ENCODE data around the gene ULK2. TPM values are rescaled to one million over a fixed set of nuclear protein-coding genes. Genes with fewer than 3 reads are reported as not detected.

Gene ULK2
- total RNA-seq, 1 experiment from 2014 or later = 30.2 TPM

GRCh38 chr17:19904924-19905323 lies 37.2 kb upstream of the ULK2 start:
- ATAC-seq (no peak), DNase-seq (no peak)
- H3K9me2 ChIP-seq (replicated peaks; ENCODE audit: low read length) = no peaks in the 10 kb centered on the region
- BruUV-seq (replicated peaks) = no TSS peak
- no peaks in the 10 kb centered on the region for H3F3A ChIP-seq (ENCODE audit: low read length, unreplicated experiment)
- TF ChIP-seq EZH2 (IDR thresholded peaks at IDR 0.05; ENCODE audit: low read length, unreplicated experiment) = no peak
- TF ChIP-seq CTCF (conservative IDR thresholded peaks at IDR 0.05; ENCODE audit: low read depth, low read length) = no peak
- no peak for TF ChIP-seq EZH2phosphoT487 (IDR thresholded peaks at IDR 0.05; ENCODE audit: borderline replicate concordance, low read length)
- ChIA-PET POLR2A (ENCODE audit: unreplicated experiment) (no interaction called here), CTCF (no interaction called here)
- H3K9me3 ChIP-seq (ENCODE audit: low read length) = no peaks in the 10 kb centered on the region
- H3K4me2 ChIP-seq (ENCODE audit: low read length) = no peak overlapping the region
- no peak overlapping the region for H2AFZ ChIP-seq (ENCODE audit: low read length)
- no peaks in the 10 kb centered on the region for H3K27me3 ChIP-seq (ENCODE audit: low read length)
- no peaks in the 10 kb centered on the region for H4K20me1 ChIP-seq (ENCODE audit: low read length)
- peaks cover 24% of the 10 kb centered on the region for H3K4me1 ChIP-seq (ENCODE audit: insufficient read depth, low read length)
- H3K4me3 ChIP-seq (ENCODE audit: low read length) = no peak overlapping the region
- peaks cover 34% of the 10 kb centered on the region; the same call in 1 of the 2 replicates for H3K36me3 ChIP-seq (ENCODE audit: low read depth, low read length)
- H3K79me2 ChIP-seq (ENCODE audit: low read length) = no peaks in the 10 kb centered on the region
- no peak overlapping the region for H3K9ac ChIP-seq (ENCODE audit: low read length)
- no peak overlapping the region for H3K27ac ChIP-seq (ENCODE audit: low read length)
- intact Hi-C loops (cut with micrococcal nuclease) = loop anchor here (5.0 kb wide), 1 partner anchor 38 kb away; the partner anchor contains the start of gene ULK2

GRCh38 chr17:19904412-19904811 lies 36.7 kb upstream of the ULK2 start:
- Histone ChIP-seq H3K4me2 (ENCODE audit: low read length) (no peak overlapping the region), H2AFZ (ENCODE audit: low read length) (no peak overlapping the region), H3K79me2 (ENCODE audit: low read length) (no peaks in the 10 kb centered on the region), H3F3A (ENCODE audit: low read length, unreplicated experiment) (no peaks in the 10 kb centered on the region), H3K9me2 (replicated peaks; ENCODE audit: low read length) (no peaks in the 10 kb centered on the region), H4K20me1 (ENCODE audit: low read length) (no peaks in the 10 kb centered on the region), H3K9me3 (ENCODE audit: low read length) (no peaks in the 10 kb centered on the region), H3K4me3 (ENCODE audit: low read length) (no peak overlapping the region), H3K27me3 (ENCODE audit: low read length) (no peaks in the 10 kb centered on the region), H3K4me1 (ENCODE audit: insufficient read depth, low read length) (peaks cover 24% of the 10 kb centered on the region), H3K27ac (ENCODE audit: low read length) (no peak overlapping the region), H3K36me3 (ENCODE audit: low read depth, low read length) (peaks cover 34% of the 10 kb centered on the region; the same call in 1 of the 2 replicates), H3K9ac (ENCODE audit: low read length) (no peak overlapping the region)
- intact Hi-C loops (cut with micrococcal nuclease) = loop anchor here (5.0 kb wide), 1 partner anchor 37 kb away; the partner anchor contains the start of gene ULK2
- CTCF ChIA-PET = no interaction called here
- peak; percentile 41 for DNase-seq
- no TSS peak for BruUV-seq (replicated peaks)
- POLR2A ChIA-PET (ENCODE audit: unreplicated experiment) = no interaction called here
- TF ChIP-seq CTCF (conservative IDR thresholded peaks at IDR 0.05; ENCODE audit: low read depth, low read length) (no peak), EZH2phosphoT487 (IDR thresholded peaks at IDR 0.05; ENCODE audit: borderline replicate concordance, low read length) (no peak), EZH2 (IDR thresholded peaks at IDR 0.05; ENCODE audit: low read length, unreplicated experiment) (no peak)
- no peak for ATAC-seq

- H3F3A ChIP-seq (ENCODE audit: low read length, unreplicated experiment) = no peaks in the 10 kb centered on the region
- no peak overlapping the region for H3K9ac ChIP-seq (ENCODE audit: low read length)
- H3K79me2 ChIP-seq (ENCODE audit: low read length) = no peaks in the 10 kb centered on the region
- H2AFZ ChIP-seq (ENCODE audit: low read length) = no peak overlapping the region
- H3K4me3 ChIP-seq (ENCODE audit: low read length) = no peak overlapping the region
- TF ChIP-seq EZH2 (IDR thresholded peaks at IDR 0.05; ENCODE audit: low read length, unreplicated experiment) (no peak), CTCF (conservative IDR thresholded peaks at IDR 0.05; ENCODE audit: low read depth, low read length) (peak; percentile 41), EZH2phosphoT487 (IDR thresholded peaks at IDR 0.05; ENCODE audit: borderline replicate concordance, low read length) (no peak)
- peaks cover 14% of the 10 kb centered on the region; the same call in 1 of the 2 replicates for H3K36me3 ChIP-seq (ENCODE audit: low read depth, low read length)
- ChIA-PET POLR2A (ENCODE audit: unreplicated experiment) (no interaction called here), CTCF (no interaction called here)
- peaks cover 46% of the 10 kb centered on the region for H3K4me1 ChIP-seq (ENCODE audit: insufficient read depth, low read length)
- no peaks in the 10 kb centered on the region for H3K9me2 ChIP-seq (replicated peaks; ENCODE audit: low read length)
- H4K20me1 ChIP-seq (ENCODE audit: low read length) = no peaks in the 10 kb centered on the region
- peak overlapping the region; percentile 51 for H3K27ac ChIP-seq (ENCODE audit: low read length)
- H3K27me3 ChIP-seq (ENCODE audit: low read length) = no peaks in the 10 kb centered on the region
- DNase-seq (peak; percentile 89), ATAC-seq (peak; percentile 69)
- no peaks in the 10 kb centered on the region for H3K9me3 ChIP-seq (ENCODE audit: low read length)
- no TSS peak for BruUV-seq (replicated peaks)
- intact Hi-C loops (cut with micrococcal nuclease) = loop anchor here (5.0 kb wide), 1 partner anchor 34 kb away; the partner anchor contains the start of gene ULK2
- peak overlapping the region; percentile 45 for H3K4me2 ChIP-seq (ENCODE audit: low read length)
Measured at GRCh38 chr17:19900809-19901208, 33.1 kb upstream of the ULK2 start.

Measured in PC-3 (cell line).